GM23338 (cell line): Measurements from ENCODE around the gene IL11RA. TPM values are rescaled to one million over a fixed set of nuclear protein-coding genes. Genes with fewer than 3 reads are reported as not detected.
"Not testable (repeated sequence)": the region's sequence is repeated elsewhere in the genome, so short reads cannot be mapped to it uniquely, and the experiment has no call there.

Experiments
- ATAC-seq: fragments of 200-7000 bp; cut with Tn5 transposase; 3 replicates; pipeline ENCODE4 v1.9.1; 2020
- DNase-seq: peaks from one replicate; pipeline ENCODE4 v3.0.0-alpha.2; 2015; ENCODE audit warnings: low spot score
- H2AFZ ChIP-seq: fragments of 200-600 bp; sonication (generic); 2 replicates; pipeline ENCODE4 v1.8.0; 2016; ENCODE audit warnings: antibody characterized with exemption, mild to moderate bottlenecking, moderate library complexity
- H3F3A ChIP-seq: fragments of 200-600 bp; sonication (generic); replicated peaks from 2 replicates; pipeline ENCODE4 v1.8.0; 2017; ENCODE audit warnings: antibody characterized with exemption, mixed run types, low read depth
- H3K27ac ChIP-seq: fragments of 200-600 bp; sonication (generic); 2 replicates; pipeline ENCODE4 v1.6.1; 2016; ENCODE audit warnings: low read depth
- H3K27me3 ChIP-seq: fragments of 200-600 bp; sonication (generic); 2 replicates; pipeline ENCODE4 v1.8.0; 2016; ENCODE audit warnings: mild to moderate bottlenecking, mixed run types, moderate library complexity; ENCODE audit not compliant: insufficient read depth
- H3K36me3 ChIP-seq: fragments of 200-600 bp; sonication (generic); 2 replicates; pipeline ENCODE4 v1.8.0; 2016; ENCODE audit warnings: mild to moderate bottlenecking; ENCODE audit not compliant: insufficient read depth
- H3K4me1 ChIP-seq: fragments of 200-600 bp; sonication (generic); 2 replicates; pipeline ENCODE4 v1.8.0; 2016; ENCODE audit warnings: mild to moderate bottlenecking, moderate library complexity; ENCODE audit not compliant: insufficient read depth
- H3K4me2 ChIP-seq: fragments of 200-600 bp; sonication (generic); 2 replicates; pipeline ENCODE4 v1.7.1; 2017; ENCODE audit warnings: mixed run types
- H3K4me3 ChIP-seq: fragments of 200-600 bp; sonication (generic); 2 replicates; pipeline ENCODE4 v1.6.1; 2016; ENCODE audit warnings: mixed run types
- H3K79me2 ChIP-seq: fragments of 200-600 bp; sonication (generic); replicated peaks from 2 replicates; pipeline ENCODE4 v1.8.0; 2017; ENCODE audit warnings: mild to moderate bottlenecking; ENCODE audit not compliant: insufficient read depth
- H3K9me2 ChIP-seq: fragments of 200-600 bp; sonication (generic); 2 replicates; pipeline ENCODE4 v1.8.0; 2017; ENCODE audit not compliant: insufficient read depth
- H4K20me1 ChIP-seq: fragments of 200-600 bp; sonication (generic); replicated peaks from 2 replicates; pipeline ENCODE4 v1.8.0; 2017; ENCODE audit warnings: mild to moderate bottlenecking; ENCODE audit not compliant: insufficient read depth
- H3K27ac Mint-ChIP-seq: 2 replicates; pipeline ENCODE4 v1.8.0; 2020; ENCODE audit warnings: inconsistent platforms, mild to moderate bottlenecking, moderate library complexity, mixed read lengths
- H3K27me3 Mint-ChIP-seq: 3 replicates; pipeline ENCODE4 v1.8.0; 2022; ENCODE audit warnings: low read depth, mild to moderate bottlenecking, moderate library complexity, mixed read lengths, inconsistent platforms; ENCODE audit not compliant: insufficient read depth, poor library complexity
- H3K36me3 Mint-ChIP-seq: 3 replicates; pipeline ENCODE4 v1.8.0; 2021; ENCODE audit warnings: low read depth, mild to moderate bottlenecking, inconsistent platforms, moderate library complexity, mixed read lengths
- H3K4me1 Mint-ChIP-seq: 3 replicates; pipeline ENCODE4 v1.8.0; 2020; ENCODE audit warnings: mild to moderate bottlenecking, inconsistent platforms, mixed read lengths
- H3K4me3 Mint-ChIP-seq: 3 replicates; pipeline ENCODE4 v1.8.0; 2021; ENCODE audit warnings: moderate library complexity, mild to moderate bottlenecking, inconsistent platforms, mixed read lengths
- H3K9me3 Mint-ChIP-seq: 3 replicates; pipeline ENCODE4 v1.8.0; 2020; ENCODE audit warnings: moderate library complexity, mild to moderate bottlenecking, inconsistent platforms, mixed read lengths
- EZH2 ChIP-seq: fragments of 200-600 bp; sonication (generic); IDR thresholded peaks from one replicate; pipeline ENCODE4 v1.8.0; 2017; ENCODE audit warnings: antibody characterized with exemption, mild to moderate bottlenecking, low read depth; ENCODE audit not compliant: unreplicated experiment
- EZH2phosphoT487 ChIP-seq: fragments of 200-600 bp; sonication (generic); IDR thresholded peaks from one replicate; pipeline ENCODE4 v1.8.1; 2018; ENCODE audit warnings: antibody characterized with exemption; ENCODE audit not compliant: unreplicated experiment
- JUNB ChIP-seq: IDR thresholded peaks from one replicate; pipeline ENCODE4 v1.6.1; 2016; ENCODE audit warnings: antibody characterized with exemption; ENCODE audit not compliant: unreplicated experiment
- STAT1 ChIP-seq: IDR thresholded peaks from one replicate; pipeline ENCODE4 v1.6.1; 2016; ENCODE audit warnings: antibody characterized with exemption; ENCODE audit not compliant: unreplicated experiment
- ZNF331 ChIP-seq: fragments of 250-450 bp; sonication (Bioruptor Pico); IDR thresholded peaks from 2 replicates; pipeline ENCODE4 v1.5.0; 2020; ENCODE audit warnings: low read depth, mild to moderate bottlenecking, moderate library complexity
- polyA plus RNA-seq: library from polyadenylated mRNA; unstranded; fragments of >200 nt; fragmentation: Nextera tagmentation; extraction: Ambion mirVana; gene quantifications from 2 replicates; pipeline ENCODE4 v1.2.1, GENCODE V29; 2016
- total RNA-seq: library from RNA; depleted of rRNA; stranded (reverse); fragments of >200 nt; shearing (Covaris generic); gene quantifications from 2 replicates; pipeline ENCODE4 v1.2.3, GENCODE V29; 2014
- TF ChIP-seq, protein P1 (sequence below): IDR thresholded peaks from one replicate; pipeline ENCODE4 v1.6.1; 2018; ENCODE audit warnings: antibody characterized with exemption; ENCODE audit not compliant: unreplicated experiment

Gene IL11RA
- total and polyA plus RNA-seq, 2 experiments from 2014 or later, result 3.1 to 5.8 TPM

DNA sequence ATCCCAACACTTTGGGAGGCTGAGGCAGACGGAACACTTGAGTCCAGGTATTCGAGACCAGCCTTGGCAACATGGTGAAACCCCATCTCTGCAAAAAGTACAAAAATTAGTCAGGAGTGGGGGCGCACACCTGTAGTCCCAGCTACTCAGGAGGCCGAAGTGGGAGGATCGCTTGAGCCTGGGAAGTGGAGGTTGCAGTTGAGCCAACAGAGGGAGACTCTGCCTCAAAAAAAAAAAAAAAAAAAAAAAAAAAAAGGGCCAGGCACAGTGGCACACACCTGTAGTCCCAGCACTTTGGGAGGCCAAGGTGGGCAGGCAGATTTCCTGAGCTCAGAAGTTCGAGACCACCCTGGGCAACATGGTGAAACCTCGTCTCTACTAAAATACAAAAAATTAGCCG lies 12.7 kb upstream of the IL11RA start:
- not testable (repeated sequence) for H3K4me2 ChIP-seq, H2AFZ ChIP-seq, H3K27ac Mint-ChIP-seq, H3K36me3 ChIP-seq, H3K4me1 ChIP-seq, H3F3A ChIP-seq, ATAC-seq, H4K20me1 ChIP-seq, H3K9me3 Mint-ChIP-seq, DNase-seq, H3K4me3 ChIP-seq, H3K4me3 Mint-ChIP-seq, H3K27ac ChIP-seq, H3K9me2 ChIP-seq
- peaks cover 22% of the 10 kb centered on the region for H3K36me3 Mint-ChIP-seq
- H3K27me3 Mint-ChIP-seq, result peaks cover 19% of the 10 kb centered on the region
- Histone ChIP-seq H3K27me3 (peaks cover 13% of the 10 kb centered on the region), H3K79me2 (peaks cover 12% of the 10 kb centered on the region; the same call in 1 of the 2 replicates)
- peaks cover 26% of the 10 kb centered on the region for H3K4me1 Mint-ChIP-seq

DNA sequence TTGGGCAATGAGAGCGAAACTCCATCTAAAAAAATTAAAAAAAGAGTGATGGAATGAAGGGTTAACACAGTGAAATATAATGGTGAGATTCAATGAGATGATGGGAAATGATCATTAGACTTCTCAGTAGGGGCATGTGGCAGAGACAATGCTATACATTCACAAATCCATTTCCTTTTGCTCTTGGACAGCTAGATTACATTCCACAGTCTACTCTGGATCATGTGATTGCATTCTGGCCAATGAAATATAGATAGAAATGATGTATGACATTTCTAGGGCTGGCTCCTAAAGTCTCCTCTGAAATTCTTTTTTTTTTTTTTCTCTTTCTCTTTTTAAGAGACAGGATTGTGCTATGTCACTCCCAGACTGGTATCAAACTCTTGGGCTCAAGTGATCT lies 9.3 kb upstream of the IL11RA start:
- H4K20me1 ChIP-seq, result no peaks in the 10 kb centered on the region; the same call in 1 of the 2 replicates
- peaks cover 28% of the 10 kb centered on the region for H3K4me1 ChIP-seq
- Mint-ChIP-seq H3K27me3 (peaks cover 8% of the 10 kb centered on the region), H3K4me3 (no peak overlapping the region), H3K27ac (no peak overlapping the region), H3K9me3 (no peaks in the 10 kb centered on the region; the same call in 2 of the 3 replicates), H3K4me1 (peaks cover 40% of the 10 kb centered on the region), H3K36me3 (peaks cover 4% of the 10 kb centered on the region; the same call in 2 of the 3 replicates)
- DNase-seq (no peak), ATAC-seq (no peak)
- no peaks in the 10 kb centered on the region for H3K36me3 ChIP-seq
- H3K9me2 ChIP-seq, result no peaks in the 10 kb centered on the region
- TF ChIP-seq JUNB, result no peak
- TF ChIP-seq EZH2, result no peak
- no peak for TF ChIP-seq ZNF331 (CRISPR knock-in tag)
- TF ChIP-seq EZH2phosphoT487, result no peak
- TF ChIP-seq STAT1, result no peak
- TF ChIP-seq, protein P1, sequence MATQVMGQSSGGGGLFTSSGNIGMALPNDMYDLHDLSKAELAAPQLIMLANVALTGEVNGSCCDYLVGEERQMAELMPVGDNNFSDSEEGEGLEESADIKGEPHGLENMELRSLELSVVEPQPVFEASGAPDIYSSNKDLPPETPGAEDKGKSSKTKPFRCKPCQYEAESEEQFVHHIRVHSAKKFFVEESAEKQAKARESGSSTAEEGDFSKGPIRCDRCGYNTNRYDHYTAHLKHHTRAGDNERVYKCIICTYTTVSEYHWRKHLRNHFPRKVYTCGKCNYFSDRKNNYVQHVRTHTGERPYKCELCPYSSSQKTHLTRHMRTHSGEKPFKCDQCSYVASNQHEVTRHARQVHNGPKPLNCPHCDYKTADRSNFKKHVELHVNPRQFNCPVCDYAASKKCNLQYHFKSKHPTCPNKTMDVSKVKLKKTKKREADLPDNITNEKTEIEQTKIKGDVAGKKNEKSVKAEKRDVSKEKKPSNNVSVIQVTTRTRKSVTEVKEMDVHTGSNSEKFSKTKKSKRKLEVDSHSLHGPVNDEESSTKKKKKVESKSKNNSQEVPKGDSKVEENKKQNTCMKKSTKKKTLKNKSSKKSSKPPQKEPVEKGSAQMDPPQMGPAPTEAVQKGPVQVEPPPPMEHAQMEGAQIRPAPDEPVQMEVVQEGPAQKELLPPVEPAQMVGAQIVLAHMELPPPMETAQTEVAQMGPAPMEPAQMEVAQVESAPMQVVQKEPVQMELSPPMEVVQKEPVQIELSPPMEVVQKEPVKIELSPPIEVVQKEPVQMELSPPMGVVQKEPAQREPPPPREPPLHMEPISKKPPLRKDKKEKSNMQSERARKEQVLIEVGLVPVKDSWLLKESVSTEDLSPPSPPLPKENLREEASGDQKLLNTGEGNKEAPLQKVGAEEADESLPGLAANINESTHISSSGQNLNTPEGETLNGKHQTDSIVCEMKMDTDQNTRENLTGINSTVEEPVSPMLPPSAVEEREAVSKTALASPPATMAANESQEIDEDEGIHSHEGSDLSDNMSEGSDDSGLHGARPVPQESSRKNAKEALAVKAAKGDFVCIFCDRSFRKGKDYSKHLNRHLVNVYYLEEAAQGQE, result no peak
- H3K4me2 ChIP-seq, result no peak overlapping the region
- no peak overlapping the region for H3K27ac ChIP-seq
- H3K4me3 ChIP-seq, result no peak overlapping the region
- H3F3A ChIP-seq, result peaks cover 16% of the 10 kb centered on the region
- H2AFZ ChIP-seq, result no peak overlapping the region
- peaks cover under 1% of the 10 kb centered on the region; the same call in 1 of the 2 replicates for H3K79me2 ChIP-seq
- peaks cover 8% of the 10 kb centered on the region; the same call in 1 of the 2 replicates for H3K27me3 ChIP-seq
